Measurements from ENCODE around the gene ACVRL1.

ACVRL1 gene

DNA sequence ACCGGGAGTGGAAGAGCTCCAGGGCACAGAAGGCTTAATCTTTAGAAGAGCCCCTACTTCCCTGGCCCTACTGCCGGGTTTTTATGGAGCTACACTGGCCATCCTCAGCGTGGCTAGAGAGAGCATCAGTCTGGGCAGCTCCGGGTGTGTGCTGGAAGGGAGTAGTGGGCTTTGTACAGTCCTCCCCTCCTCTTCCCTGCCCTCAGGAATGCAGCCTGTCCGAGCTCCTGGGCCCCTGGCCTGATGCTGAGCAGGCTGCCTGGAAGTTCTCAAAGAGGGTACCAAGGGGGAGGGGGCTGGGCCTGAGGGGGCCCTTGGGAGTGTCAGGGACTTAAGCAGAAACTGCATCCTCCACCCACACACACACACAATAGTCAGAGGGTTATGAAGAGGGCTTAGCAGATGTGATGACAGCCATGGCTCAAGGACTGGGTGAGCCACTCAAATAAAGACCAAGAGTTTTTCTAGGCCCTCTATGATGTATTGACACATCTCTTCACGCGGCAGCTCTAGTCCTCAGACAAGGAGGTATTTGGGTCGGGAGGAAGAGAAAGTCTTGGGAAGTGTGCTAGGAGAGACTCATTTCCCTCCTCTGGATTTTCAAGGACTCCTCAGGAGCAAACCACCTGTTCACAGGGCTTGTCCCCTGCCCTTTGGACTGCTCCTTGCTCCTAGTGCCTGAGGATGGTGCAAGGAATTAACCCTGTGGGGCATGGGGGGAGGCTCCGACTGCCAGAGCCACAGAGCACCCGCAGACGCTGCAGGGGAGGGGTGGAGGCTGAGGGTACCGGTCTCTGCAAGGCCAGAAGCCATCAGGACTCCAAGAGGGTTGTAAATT, 42.3 kb upstream of the ACVRL1 start:
- in situ Hi-C loops (cut with HindIII; ENCODE audit: low pct_ligation_motif_present, low sequenced_read_pairs): no loop called here
- Histone ChIP-seq H3K27ac (no peak overlapping the region), H3K27me3 (replicated peaks) (peaks cover 30% of the 10 kb centered on the region), H3K4me3 (ENCODE audit: low read depth, low read length) (peak overlapping the region; percentile 52), H3K36me3 (replicated peaks) (no peaks in the 10 kb centered on the region)
- TF ChIP-seq, protein P1, sequence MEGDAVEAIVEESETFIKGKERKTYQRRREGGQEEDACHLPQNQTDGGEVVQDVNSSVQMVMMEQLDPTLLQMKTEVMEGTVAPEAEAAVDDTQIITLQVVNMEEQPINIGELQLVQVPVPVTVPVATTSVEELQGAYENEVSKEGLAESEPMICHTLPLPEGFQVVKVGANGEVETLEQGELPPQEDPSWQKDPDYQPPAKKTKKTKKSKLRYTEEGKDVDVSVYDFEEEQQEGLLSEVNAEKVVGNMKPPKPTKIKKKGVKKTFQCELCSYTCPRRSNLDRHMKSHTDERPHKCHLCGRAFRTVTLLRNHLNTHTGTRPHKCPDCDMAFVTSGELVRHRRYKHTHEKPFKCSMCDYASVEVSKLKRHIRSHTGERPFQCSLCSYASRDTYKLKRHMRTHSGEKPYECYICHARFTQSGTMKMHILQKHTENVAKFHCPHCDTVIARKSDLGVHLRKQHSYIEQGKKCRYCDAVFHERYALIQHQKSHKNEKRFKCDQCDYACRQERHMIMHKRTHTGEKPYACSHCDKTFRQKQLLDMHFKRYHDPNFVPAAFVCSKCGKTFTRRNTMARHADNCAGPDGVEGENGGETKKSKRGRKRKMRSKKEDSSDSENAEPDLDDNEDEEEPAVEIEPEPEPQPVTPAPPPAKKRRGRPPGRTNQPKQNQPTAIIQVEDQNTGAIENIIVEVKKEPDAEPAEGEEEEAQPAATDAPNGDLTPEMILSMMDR (IDR thresholded peaks at IDR 0.05; ENCODE audit: low read depth, low read length, missing control alignments): no peak
- no peak for DNase-seq

- TF ChIP-seq, protein P1 (IDR thresholded peaks at IDR 0.05; ENCODE audit: low read depth, low read length, missing control alignments): no peak
- Histone ChIP-seq H3K36me3 (replicated peaks) (no peaks in the 10 kb centered on the region), H3K27me3 (replicated peaks) (peaks cover 32% of the 10 kb centered on the region), H3K4me3 (ENCODE audit: low read depth, low read length) (no peak overlapping the region), H3K27ac (no peak overlapping the region)
- DNase-seq: no peak
- in situ Hi-C loops (cut with HindIII; ENCODE audit: low pct_ligation_motif_present, low sequenced_read_pairs): no loop called here
Observed at GRCh38 chr12:51865757-51866270, 41.5 kb upstream of the ACVRL1 start.

- H3K36me3 ChIP-seq (replicated peaks): no peaks in the 10 kb centered on the region
- in situ Hi-C loops (cut with HindIII; ENCODE audit: low pct_ligation_motif_present, low sequenced_read_pairs): no loop called here
- H3K4me3 ChIP-seq (ENCODE audit: low read depth, low read length): no peak overlapping the region
- H3K27ac ChIP-seq: no peak overlapping the region
- no peak for DNase-seq
- peaks cover 36% of the 10 kb centered on the region for H3K27me3 ChIP-seq (replicated peaks)
- TF ChIP-seq, protein P1 (IDR thresholded peaks at IDR 0.05; ENCODE audit: low read depth, low read length, missing control alignments): no peak
Observed at GRCh38 chr12:51866324-51866723, 41.0 kb upstream of the ACVRL1 start.

- H3K27me3 ChIP-seq (replicated peaks): peaks cover 36% of the 10 kb centered on the region
- in situ Hi-C loops (cut with HindIII; ENCODE audit: low pct_ligation_motif_present, low sequenced_read_pairs): no loop called here
- DNase-seq: no peak
Observed at GRCh38 chr12:51866762-51867161, 40.5 kb upstream of the ACVRL1 start.

GRCh38 chr12:51867371-51867770, 39.9 kb upstream of the ACVRL1 start:
- H3K27me3 ChIP-seq (replicated peaks): peaks cover 36% of the 10 kb centered on the region
- TF ChIP-seq, protein P1 (IDR thresholded peaks at IDR 0.05; ENCODE audit: low read depth, low read length, missing control alignments): no peak
- in situ Hi-C loops (cut with HindIII; ENCODE audit: low pct_ligation_motif_present, low sequenced_read_pairs): no loop called here
- H3K4me3 ChIP-seq (ENCODE audit: low read depth, low read length): no peak overlapping the region
- H3K27ac ChIP-seq: no peak overlapping the region
- H3K36me3 ChIP-seq (replicated peaks): no peaks in the 10 kb centered on the region
- DNase-seq: no peak

More at GRCh38 chr12:51866762-51867161, 40.5 kb upstream of the ACVRL1 start:
- TF ChIP-seq, protein P1 (IDR thresholded peaks at IDR 0.05; ENCODE audit: low read depth, low read length, missing control alignments): no peak
- Histone ChIP-seq H3K4me3 (ENCODE audit: low read depth, low read length) (no peak overlapping the region), H3K27ac (no peak overlapping the region), H3K36me3 (replicated peaks) (no peaks in the 10 kb centered on the region)
